SK-N-SH (cell line): ENCODE measurements around the gene PEPD. TPM values are rescaled to one million over a fixed set of nuclear protein-coding genes. Genes with fewer than 3 reads are reported as not detected.
A peak's percentile ranks its signal among the peaks of the same experiment; 100 is the strongest.

Experiments
- CTCF ChIA-PET: fragments of 300-600, 350-600 bp; formaldehyde crosslinking; extraction: SDS; loops from one replicate; lab custom pipeline; 2021; lab: Yijun Ruan, JAX
- POLR2A ChIA-PET: fragments of 350-600 bp; sonication (Branson Sonifier 250); formaldehyde crosslinking; extraction: SDS; loops from one replicate; lab custom pipeline; 2020; ENCODE audit warnings: antibody characterized with exemption, inconsistent platforms; lab: Yijun Ruan, JAX
- DNase-seq: peaks from one replicate; pipeline ENCODE4 v3.0.0; 2012
- H2AFZ ChIP-seq: fragments of 200-600 bp; sonication (generic); 2 replicates; pipeline ENCODE4 v1.8.1; 2016; ENCODE audit warnings: antibody characterized with exemption, mild to moderate bottlenecking, low read depth
- H3F3A ChIP-seq: fragments of 200-600 bp; sonication (generic); replicated peaks from 2 replicates; pipeline ENCODE3; 2016; ENCODE audit warnings: antibody characterized with exemption, mild to moderate bottlenecking; ENCODE audit not compliant: insufficient read depth
- H3K27ac ChIP-seq, 2 experiments: fragments of 200-500 bp in 1 of 2; fragments of 200-600 bp in 1 of 2; sonication (Bioruptor generic) in 1 of 2; sonication (generic), shearing (Covaris generic) in 1 of 2; 2 replicates each; pipeline versions ENCODE4 v1.5.1 to v1.6.1; 2014 to 2016; ENCODE audit warnings: low read depth in 2 of 2, inconsistent platforms in 1 of 2, low read length in 1 of 2, mild to moderate bottlenecking in 1 of 2, mixed read lengths in 1 of 2
- H3K27me3 ChIP-seq: fragments of 200-600 bp; sonication (generic), shearing (Covaris generic); 2 replicates; pipeline ENCODE4 v1.6.1; 2016; ENCODE audit warnings: mixed run types; ENCODE audit not compliant: insufficient read depth
- H3K36me3 ChIP-seq, 2 experiments: fragments of 200-500 bp in 1 of 2; fragments of 200-600 bp in 1 of 2; sonication (Bioruptor generic) in 1 of 2; sonication (generic) in 1 of 2; replicated peaks in 1 of 2; 2 replicates each; pipeline versions ENCODE3 to v1.5.1; 2014 to 2016; ENCODE audit warnings: low read length in 1 of 2, mild to moderate bottlenecking in 1 of 2; ENCODE audit not compliant: insufficient read depth in 2 of 2, control insufficient read depth in 1 of 2
- H3K4me1 ChIP-seq, 2 experiments: fragments of 200-500 bp in 1 of 2; fragments of 200-600 bp in 1 of 2; sonication (Bioruptor generic) in 1 of 2; sonication (generic), shearing (Covaris generic) in 1 of 2; 2 replicates each; pipeline versions ENCODE4 v1.5.1 to v1.6.1; 2014 to 2016; ENCODE audit warnings: low read depth in 1 of 2, low read length in 1 of 2, mixed run types in 1 of 2; ENCODE audit not compliant: insufficient read depth in 2 of 2, control insufficient read depth in 1 of 2
- H3K4me2 ChIP-seq: fragments of 200-600 bp; sonication (generic), shearing (Covaris generic); 2 replicates; pipeline ENCODE4 v1.6.1; 2017; ENCODE audit warnings: mixed run types
- H3K4me3 ChIP-seq, 2 experiments: fragments of 200-500 bp in 1 of 2; fragments of 200-600 bp in 1 of 2; sonication (Bioruptor generic) in 1 of 2; sonication (generic), shearing (Covaris generic) in 1 of 2; 2 replicates each; pipeline versions ENCODE4 v1.5.1 to v1.8.1; 2014 to 2016; ENCODE audit warnings: low read depth in 2 of 2, inconsistent platforms in 1 of 2, low read length in 1 of 2, mild to moderate bottlenecking in 1 of 2, mixed read lengths in 1 of 2, moderate library complexity in 1 of 2
- H3K79me2 ChIP-seq: fragments of 200-600 bp; sonication (generic); 2 replicates; pipeline ENCODE4 v1.8.1; 2017; ENCODE audit warnings: mild to moderate bottlenecking; ENCODE audit not compliant: insufficient read depth
- H3K9ac ChIP-seq: fragments of 200-600 bp; sonication (generic); 2 replicates; pipeline ENCODE4 v1.6.1; 2017; ENCODE audit warnings: mixed run types
- H3K9me2 ChIP-seq: fragments of 200-600 bp; sonication (generic); 2 replicates; pipeline ENCODE4 v1.6.1; 2017; ENCODE audit warnings: mixed run types
- H3K9me3 ChIP-seq: fragments of 200-600 bp; sonication (generic); 2 replicates; pipeline ENCODE4 v1.6.1; 2017; ENCODE audit warnings: mixed run types, mild to moderate bottlenecking, moderate library complexity
- H4K20me1 ChIP-seq: fragments of 200-600 bp; sonication (generic); 2 replicates; pipeline ENCODE4 v1.6.1; 2017; ENCODE audit warnings: mild to moderate bottlenecking, mixed run types; ENCODE audit not compliant: insufficient read depth
- CHD2 ChIP-seq: fragments of 150-350 bp; IDR thresholded peaks from 2 replicates; pipeline ENCODE4 v1.6.1; 2018; ENCODE audit warnings: low read length; ENCODE audit not compliant: partially characterized antibody
- EP300 ChIP-seq, 2 experiments: IDR thresholded peaks; 2 replicates each; pipeline versions ENCODE4 v1.4.0 to v1.6.1; 2012; ENCODE audit warnings: borderline replicate concordance in 1 of 2, low read depth in 1 of 2, low read length in 1 of 2
- FOSL2 ChIP-seq: IDR thresholded peaks from 2 replicates; pipeline ENCODE4 v1.4.0; 2012; ENCODE audit warnings: low read depth, mild to moderate bottlenecking, moderate library complexity, borderline replicate concordance
- FOXJ3 ChIP-seq: sonication (generic); formaldehyde crosslinking; IDR thresholded peaks from 2 replicates; pipeline ENCODE4 v1.5.1; 2020; ENCODE audit warnings: mild to moderate bottlenecking, missing genetic modification reagents
- FOXM1 ChIP-seq: IDR thresholded peaks from 2 replicates; pipeline ENCODE4 v1.4.0; 2012; ENCODE audit warnings: low read depth, mild to moderate bottlenecking
- GABPA ChIP-seq: IDR thresholded peaks from 2 replicates; pipeline ENCODE4 v1.4.0; 2012; ENCODE audit warnings: low read depth, mild to moderate bottlenecking
- GATA2 ChIP-seq: sonication (generic); formaldehyde crosslinking; IDR thresholded peaks from 2 replicates; pipeline ENCODE4 v1.5.0; 2020; ENCODE audit warnings: mild to moderate bottlenecking, missing genetic modification reagents
- IRF3 ChIP-seq: fragments of 150-350 bp; IDR thresholded peaks from 2 replicates; pipeline ENCODE4 v1.6.1; 2016; ENCODE audit warnings: mild to moderate bottlenecking, low read depth, low read length
- MAX ChIP-seq: IDR thresholded peaks from 2 replicates; pipeline ENCODE4 v1.4.0; 2012; ENCODE audit warnings: low read depth
- MXI1 ChIP-seq: IDR thresholded peaks from 2 replicates; pipeline ENCODE4 v1.6.1; 2012; ENCODE audit warnings: mild to moderate bottlenecking, low read depth, low read length, improper control_type of control experiment
- NFIC ChIP-seq: IDR thresholded peaks from 2 replicates; pipeline ENCODE4 v1.4.0; 2012; ENCODE audit warnings: borderline replicate concordance
- NRF1 ChIP-seq: IDR thresholded peaks from 2 replicates; pipeline ENCODE4 v1.6.1; 2012; ENCODE audit warnings: low read depth, mild to moderate bottlenecking, low read length
- PBX3 ChIP-seq: IDR thresholded peaks from 2 replicates; pipeline ENCODE4; 2012
- POLR2AphosphoS5 ChIP-seq: IDR thresholded peaks from 2 replicates; pipeline ENCODE4 v1.6.1; 2012; ENCODE audit warnings: low read depth, low read length
- RAD21 ChIP-seq: IDR thresholded peaks from 2 replicates; pipeline ENCODE4 v1.6.1; 2012; ENCODE audit warnings: mild to moderate bottlenecking, low read length
- SIN3A ChIP-seq: IDR thresholded peaks from 2 replicates; pipeline ENCODE4 v1.6.1; 2012; ENCODE audit warnings: low read depth, mild to moderate bottlenecking, low read length, moderate library complexity, borderline replicate concordance
- SMC3 ChIP-seq: IDR thresholded peaks from 2 replicates; pipeline ENCODE4 v1.6.1; 2012; ENCODE audit warnings: low read depth, low read length, improper control_type of control experiment
- TAF1 ChIP-seq: IDR thresholded peaks from 2 replicates; pipeline ENCODE4 v1.6.1; 2012; ENCODE audit warnings: low read depth, mild to moderate bottlenecking, low read length, moderate library complexity, borderline replicate concordance
- TCF12 ChIP-seq: IDR thresholded peaks from 2 replicates; pipeline ENCODE4 v1.4.0; 2012
- WGBS: methylation state at CpG from one replicate; pipeline ENCODE4 v1.1.6; 2017; ENCODE audit warnings: low lambda C conversion rate; 5-methylcytosine and 5-hydroxymethylcytosine counted together
- polyA plus RNA-seq, 3 experiments: library from polyadenylated mRNA; depleted of rRNA; stranded (reverse); fragments of >200 nt; gene quantifications; 2 replicates each; pipeline ENCODE4 v1.2.3, GENCODE V29; 2012
- TF ChIP-seq, protein P1 (sequence below): IDR thresholded peaks from 2 replicates; pipeline ENCODE4 v1.4.0; 2012; ENCODE audit warnings: low read depth, borderline replicate concordance

The PEPD gene
- polyA plus RNA-seq, 1 of the 3 experiments (the other 2 are of a cell fraction), result 88.9 TPM

GRCh38 chr19:33373453-33374235 is 147.9 kb downstream of the PEPD start, which contains the start of gene CEBPG:
TSS of gene CEBPG (plus strand) at chr19:33373709. CDS start at chr19:33379240, 5,531 bp downstream.
- Histone ChIP-seq H3K36me3 (no peaks in the 10 kb centered on the region), H3K27ac (peak within 1 kb of the TSS; percentile 89 to 90), H3K4me3 (peak within 1 kb of the TSS; percentile 78 to 83), H3K79me2 (peaks cover 46% of the 10 kb centered on the region), H3K9me3 (no peaks in the 10 kb centered on the region), H4K20me1 (peaks cover 45% of the 10 kb centered on the region), H3K4me2 (peak within 1 kb of the TSS; percentile 87), H3K4me1 (peaks cover 13 to 19% of the 10 kb centered on the region in 2 experiments; a peak in 3 of 4 replicates), H2AFZ (peak within 1 kb of the TSS; percentile 94; the same call in 1 of the 2 replicates), H3K9me2 (no peaks in the 10 kb centered on the region), H3K27me3 (no peaks in the 10 kb centered on the region), H3F3A (peaks cover 14% of the 10 kb centered on the region), H3K9ac (peak within 1 kb of the TSS; percentile 94)
- TF ChIP-seq FOXM1 (no peak), RAD21 (no peak), FOSL2 (no peak), POLR2AphosphoS5 (peak; percentile 62), SIN3A (no peak), NRF1 (peak; percentile 31; the same call in 1 of the 2 replicates), SMC3 (no peak), IRF3 (peak; percentile 70), TAF1 (peak; percentile 68; the same call in 1 of the 2 replicates), GATA2 (no peak), GABPA (peak; percentile 25; the same call in 1 of the 2 replicates), CHD2 (peak; percentile 55), PBX3 (peak; percentile 99), TCF12 (no peak), EP300 (IDR thresholded peaks at IDR 0.05; ENCODE audit: borderline replicate concordance in 1 of 2, low read depth in 1 of 2, low read length in 1 of 2) (no peak), MXI1 (peak; percentile 46; the same call in 1 of the 2 replicates), FOXJ3 (peak; percentile 28; the same call in 1 of the 2 replicates), NFIC (no peak), MAX (peak; percentile 45; the same call in 1 of the 2 replicates)
- TF ChIP-seq, protein P1, sequence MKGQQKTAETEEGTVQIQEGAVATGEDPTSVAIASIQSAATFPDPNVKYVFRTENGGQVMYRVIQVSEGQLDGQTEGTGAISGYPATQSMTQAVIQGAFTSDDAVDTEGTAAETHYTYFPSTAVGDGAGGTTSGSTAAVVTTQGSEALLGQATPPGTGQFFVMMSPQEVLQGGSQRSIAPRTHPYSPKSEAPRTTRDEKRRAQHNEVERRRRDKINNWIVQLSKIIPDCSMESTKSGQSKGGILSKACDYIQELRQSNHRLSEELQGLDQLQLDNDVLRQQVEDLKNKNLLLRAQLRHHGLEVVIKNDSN, result no peak
- 2% methylated on average over 30 of the region's 118 CpGs for WGBS
- CTCF ChIA-PET, result interaction anchor here (0.7 to 3.4 kb wide), 14 partner anchors 10 to 723 kb away, joined by 3 to 21 read pairs (median 4); partner anchors contain the start of gene CEBPA
- POLR2A ChIA-PET, result interaction anchor here (0.6 to 2.4 kb wide), 14 partner anchors 9 to 197 kb away, joined by 3 to 10 read pairs (median 4); partner anchors contain the start of genes CEBPA and SLC7A10
- DNase-seq, result peak; percentile 100
